Hepatocyte (in vitro differentiated cells): ENCODE data around the gene C10orf67.

ENCODE experiments used
- EZH2 ChIP-seq: fragments of 200-600 bp; sonication (generic); IDR thresholded peaks from 2 replicates; pipeline ENCODE4 v1.6.1; 2016; ENCODE audit warnings: antibody characterized with exemption, mild to moderate bottlenecking, borderline replicate concordance
- TF ChIP-seq, protein P1 (sequence below): fragments of 200-600 bp; sonication (generic); IDR thresholded peaks from 2 replicates; pipeline ENCODE4 v1.5.1; 2016; ENCODE audit warnings: antibody characterized with exemption, mild to moderate bottlenecking; ENCODE audit not compliant: poor library complexity

DNA sequence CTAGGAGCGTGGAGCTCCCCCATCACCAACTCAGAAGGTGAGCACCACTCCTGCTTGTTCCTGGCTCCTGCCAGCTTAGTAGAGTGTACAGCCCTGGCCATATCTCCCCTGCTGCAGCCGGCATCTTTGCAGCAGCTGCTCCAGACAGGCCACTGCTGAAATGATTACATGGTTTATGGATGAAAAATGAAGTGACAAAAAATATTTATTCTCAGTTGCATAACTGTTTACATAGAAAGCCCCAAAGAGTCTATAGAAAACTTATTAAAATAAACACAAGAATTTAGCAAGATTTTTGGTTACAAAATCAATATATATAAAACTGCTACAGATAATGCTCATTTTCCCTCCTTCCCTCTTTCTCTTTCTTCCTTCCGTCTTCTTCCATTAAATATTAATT is 27.2 kb downstream of the C10orf67 start:
- TF ChIP-seq, protein P1, sequence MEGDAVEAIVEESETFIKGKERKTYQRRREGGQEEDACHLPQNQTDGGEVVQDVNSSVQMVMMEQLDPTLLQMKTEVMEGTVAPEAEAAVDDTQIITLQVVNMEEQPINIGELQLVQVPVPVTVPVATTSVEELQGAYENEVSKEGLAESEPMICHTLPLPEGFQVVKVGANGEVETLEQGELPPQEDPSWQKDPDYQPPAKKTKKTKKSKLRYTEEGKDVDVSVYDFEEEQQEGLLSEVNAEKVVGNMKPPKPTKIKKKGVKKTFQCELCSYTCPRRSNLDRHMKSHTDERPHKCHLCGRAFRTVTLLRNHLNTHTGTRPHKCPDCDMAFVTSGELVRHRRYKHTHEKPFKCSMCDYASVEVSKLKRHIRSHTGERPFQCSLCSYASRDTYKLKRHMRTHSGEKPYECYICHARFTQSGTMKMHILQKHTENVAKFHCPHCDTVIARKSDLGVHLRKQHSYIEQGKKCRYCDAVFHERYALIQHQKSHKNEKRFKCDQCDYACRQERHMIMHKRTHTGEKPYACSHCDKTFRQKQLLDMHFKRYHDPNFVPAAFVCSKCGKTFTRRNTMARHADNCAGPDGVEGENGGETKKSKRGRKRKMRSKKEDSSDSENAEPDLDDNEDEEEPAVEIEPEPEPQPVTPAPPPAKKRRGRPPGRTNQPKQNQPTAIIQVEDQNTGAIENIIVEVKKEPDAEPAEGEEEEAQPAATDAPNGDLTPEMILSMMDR = no peak
- no peak for TF ChIP-seq EZH2
